Lower leg skin (tissue), 4 donors: ENCODE measurements around the gene TRPM2. TPM values are rescaled to one million over a fixed set of nuclear protein-coding genes. Genes with fewer than 3 reads are reported as not detected.

Experiments
- DNase-seq, 2 donors: peaks; one replicate each; pipeline ENCODE4 v3.0.0-alpha.2; 2019; ENCODE audit warnings: low spot score in 2 of 2
- H3K4me3 ChIP-seq: fragments of 200-600 bp; sonication (generic); 2 replicates; pipeline ENCODE4 v1.5.1; 2017; ENCODE audit warnings: mild to moderate bottlenecking, low read depth; ENCODE audit not compliant: poor library complexity, severe bottlenecking
- POLR2A ChIP-seq, 2 donors: fragments of 450-650 bp; IDR thresholded peaks; one replicate each; pipeline ENCODE4 v1.6.1; 2016 to 2017; ENCODE audit warnings: antibody characterized with exemption in 2 of 2, mild to moderate bottlenecking in 1 of 2, moderate library complexity in 1 of 2
- WGBS, 2 donors: methylation state at CpG; one replicate each; pipeline ENCODE4 v1.1.5; 2018; 5-methylcytosine and 5-hydroxymethylcytosine counted together
- intact Hi-C: fragments of 100-400 bp; cut with DNase I; formaldehyde crosslinking; loops from one replicate; pipeline ENCODE4 v1.15.0; 2023; ENCODE audit warnings: low total_unique reads
- total RNA-seq, 4 donors: library from RNA; depleted of rRNA; stranded (reverse); fragments of >200 nt; gene quantifications; one replicate each; pipeline ENCODE4 v1.1.0, GENCODE V29; 2016
- TF ChIP-seq, protein P1 (sequence below), 3 donors: fragments of 450-650 bp; IDR thresholded peaks; one replicate each; pipeline ENCODE4 v1.5.1; 2016; ENCODE audit warnings: antibody characterized with exemption in 3 of 3, mild to moderate bottlenecking in 3 of 3, moderate library complexity in 2 of 3

Gene TRPM2
- total RNA-seq, 4 donors from 2014 or later: 1.9 to 9.4 (median 2.2) TPM

DNA sequence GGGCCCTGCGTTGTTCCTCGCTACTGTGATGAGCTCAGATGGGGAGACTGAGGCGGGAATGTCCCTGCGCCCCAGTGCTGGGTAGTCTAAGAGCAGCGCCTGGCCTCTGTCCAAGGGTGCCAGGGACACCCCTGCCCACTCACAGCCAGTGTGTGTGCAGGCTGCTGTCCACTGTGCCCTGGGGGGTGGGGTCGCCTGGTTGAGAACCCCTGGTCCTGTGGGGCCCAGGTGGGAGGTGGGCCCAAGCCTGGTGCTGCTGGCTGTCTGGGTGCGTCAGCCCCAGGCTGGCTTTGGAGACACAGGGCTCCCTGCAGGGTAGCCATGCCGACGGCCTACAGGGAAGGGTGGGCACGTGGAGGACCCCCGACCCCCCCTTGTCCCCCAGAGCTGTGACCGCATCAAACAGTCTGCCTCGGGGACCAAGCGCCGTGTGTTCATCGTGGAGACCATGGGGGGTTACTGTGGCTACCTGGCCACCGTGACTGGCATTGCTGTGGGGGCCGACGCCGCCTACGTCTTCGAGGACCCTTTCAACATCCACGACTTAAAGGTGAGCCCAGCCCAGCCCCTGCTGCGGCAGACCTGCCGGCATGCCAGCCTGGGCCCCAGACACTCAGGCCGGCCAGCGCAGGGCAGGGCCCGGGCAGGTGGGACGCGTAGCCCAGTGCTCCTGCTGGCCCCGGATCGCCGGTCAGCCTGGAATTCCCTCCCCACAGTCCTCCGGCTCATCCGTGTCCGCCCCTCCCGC lies 29.1 kb upstream of the TRPM2 start:
- intact Hi-C loops: no loop called here
- TF ChIP-seq, protein P1, sequence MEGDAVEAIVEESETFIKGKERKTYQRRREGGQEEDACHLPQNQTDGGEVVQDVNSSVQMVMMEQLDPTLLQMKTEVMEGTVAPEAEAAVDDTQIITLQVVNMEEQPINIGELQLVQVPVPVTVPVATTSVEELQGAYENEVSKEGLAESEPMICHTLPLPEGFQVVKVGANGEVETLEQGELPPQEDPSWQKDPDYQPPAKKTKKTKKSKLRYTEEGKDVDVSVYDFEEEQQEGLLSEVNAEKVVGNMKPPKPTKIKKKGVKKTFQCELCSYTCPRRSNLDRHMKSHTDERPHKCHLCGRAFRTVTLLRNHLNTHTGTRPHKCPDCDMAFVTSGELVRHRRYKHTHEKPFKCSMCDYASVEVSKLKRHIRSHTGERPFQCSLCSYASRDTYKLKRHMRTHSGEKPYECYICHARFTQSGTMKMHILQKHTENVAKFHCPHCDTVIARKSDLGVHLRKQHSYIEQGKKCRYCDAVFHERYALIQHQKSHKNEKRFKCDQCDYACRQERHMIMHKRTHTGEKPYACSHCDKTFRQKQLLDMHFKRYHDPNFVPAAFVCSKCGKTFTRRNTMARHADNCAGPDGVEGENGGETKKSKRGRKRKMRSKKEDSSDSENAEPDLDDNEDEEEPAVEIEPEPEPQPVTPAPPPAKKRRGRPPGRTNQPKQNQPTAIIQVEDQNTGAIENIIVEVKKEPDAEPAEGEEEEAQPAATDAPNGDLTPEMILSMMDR (IDR thresholded peaks at IDR 0.05): no peak
- TF ChIP-seq POLR2A (IDR thresholded peaks at IDR 0.05): no peak
- 93 to 95% methylated on average over 24 to 32 of the region's 37 CpGs for WGBS, 2 donors
- H3K4me3 ChIP-seq: no peak overlapping the region
- no peak for DNase-seq

GRCh38 chr21:44324854-44325107 lies 28.6 kb upstream of the TRPM2 start:
- H3K4me3 ChIP-seq: no peak overlapping the region
- no peak for DNase-seq
- TF ChIP-seq, protein P1 (IDR thresholded peaks at IDR 0.05): no peak
- no peak for TF ChIP-seq POLR2A (IDR thresholded peaks at IDR 0.05)
- intact Hi-C loops: no loop called here
- WGBS, 2 donors: 94 to 98% methylated on average over 11 of the region's 11 CpGs

DNA sequence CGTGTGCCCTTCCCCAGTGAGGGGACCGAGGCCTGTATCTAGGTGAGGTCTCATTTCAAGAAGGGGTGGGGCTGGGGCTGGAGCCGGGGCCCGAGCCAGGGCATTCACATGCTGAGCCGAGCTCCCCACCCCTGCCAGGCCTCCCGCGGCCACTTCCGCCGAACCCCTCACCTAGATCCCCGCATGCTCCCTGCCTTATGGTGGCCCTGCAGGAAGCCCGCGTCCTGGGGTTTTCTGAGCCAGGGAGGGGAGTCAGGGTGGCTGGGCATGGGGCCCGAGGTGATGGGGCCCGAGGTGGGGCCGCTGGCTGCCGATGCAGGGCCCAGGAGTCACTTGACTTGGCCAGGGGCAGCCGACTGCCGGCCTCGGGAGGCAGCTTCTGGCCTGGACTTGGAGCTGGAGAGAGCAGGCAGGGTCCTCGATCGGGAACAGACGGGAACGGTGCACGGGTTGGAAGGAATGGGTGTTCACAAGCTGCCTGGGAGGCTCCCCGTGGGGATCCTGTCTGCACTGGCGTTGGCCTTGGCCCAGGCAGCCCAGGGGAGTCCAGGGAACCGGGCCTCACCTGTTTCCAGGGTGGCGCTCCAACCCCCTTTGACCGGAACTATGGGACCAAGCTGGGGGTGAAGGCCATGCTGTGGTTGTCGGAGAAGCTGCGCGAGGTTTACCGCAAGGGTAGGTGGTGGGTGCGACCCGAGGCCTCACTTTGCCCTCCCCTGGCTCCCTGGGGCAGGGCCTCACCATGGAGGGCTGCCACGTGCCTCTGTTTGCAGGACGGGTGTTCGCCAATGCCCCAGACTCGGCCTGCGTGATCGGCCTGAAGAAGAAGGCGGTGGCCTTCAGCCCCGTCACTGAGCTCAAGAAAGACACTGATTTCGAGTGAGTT lies 27.8 kb upstream of the TRPM2 start:
- no peak for DNase-seq
- no peak overlapping the region for H3K4me3 ChIP-seq
- TF ChIP-seq, protein P1 (IDR thresholded peaks at IDR 0.05): no peak
- no peak for TF ChIP-seq POLR2A (IDR thresholded peaks at IDR 0.05)
- 84 to 87% methylated on average over 36 to 41 of the region's 44 CpGs for WGBS, 2 donors
- intact Hi-C loops: no loop called here

DNA sequence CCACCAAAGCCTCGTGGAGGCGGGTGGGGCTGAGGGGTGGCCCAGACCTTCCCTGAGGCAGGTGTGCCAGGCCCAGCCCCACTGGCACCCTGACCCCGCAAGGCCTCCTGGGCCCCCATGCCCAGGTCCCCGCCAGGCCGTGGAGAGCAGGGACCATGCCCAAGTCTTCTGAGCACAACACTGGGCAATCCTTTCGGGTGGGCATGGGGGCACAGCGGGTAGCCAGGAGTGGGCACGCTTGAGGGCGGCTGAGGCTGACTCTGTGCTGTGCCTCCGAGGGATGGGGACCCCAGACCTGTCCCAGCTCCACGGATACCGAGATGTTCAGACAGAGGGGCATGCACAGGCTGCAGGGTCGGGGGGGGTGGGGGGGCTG lies 27.2 kb upstream of the TRPM2 start:
- TF ChIP-seq, protein P1 (IDR thresholded peaks at IDR 0.05): no peak
- no peak for TF ChIP-seq POLR2A (IDR thresholded peaks at IDR 0.05)
- WGBS, 2 donors: 85 to 94% methylated on average over 7 to 13 of the region's 13 CpGs
- intact Hi-C loops: no loop called here
- DNase-seq: no peak
- no peak overlapping the region for H3K4me3 ChIP-seq

GRCh38 chr21:44326716-44327602 lies 26.5 kb upstream of the TRPM2 start:
- WGBS, 2 donors: 87 to 94% methylated on average over 13 to 19 of the region's 26 CpGs
- intact Hi-C loops: no loop called here
- TF ChIP-seq, protein P1 (IDR thresholded peaks at IDR 0.05): no peak
- no peak for TF ChIP-seq POLR2A (IDR thresholded peaks at IDR 0.05)
- H3K4me3 ChIP-seq: no peak overlapping the region
- no peak for DNase-seq
